K562 (cell line): ENCODE results near the gene DYNC1H1.

ENCODE experiments used
- CBFB ChIP-seq: sonication (generic); formaldehyde crosslinking; IDR thresholded peaks from 2 replicates; pipeline ENCODE4 v1.4.0; 2020; ENCODE audit warnings: mild to moderate bottlenecking, missing genetic modification reagents
- CHD4 ChIP-seq: fragments of 200-600 bp; sonication (generic); IDR thresholded peaks from 3 replicates; pipeline ENCODE4 v1.6.1; 2012; ENCODE audit warnings: low read depth, mild to moderate bottlenecking, mixed read lengths, low read length, inconsistent platforms; ENCODE audit not compliant: insufficient read depth, insufficient replicate concordance, poor library complexity, severe bottlenecking
- POLR2H ChIP-seq: IDR thresholded peaks from 2 replicates; pipeline ENCODE4 v1.6.1; 2016; ENCODE audit warnings: missing genetic modification characterization, low read depth, mild to moderate bottlenecking, control low read depth, missing compliant biosample characterization, moderate library complexity
- SMARCA4 ChIP-seq: fragments of 450-650 bp; IDR thresholded peaks from 2 replicates; pipeline ENCODE4 v1.6.1; 2016
- ZBTB9 ChIP-seq: fragments of 450-650 bp; formaldehyde crosslinking; IDR thresholded peaks from 2 replicates; pipeline ENCODE4 v1.4.0; 2020; ENCODE audit warnings: mild to moderate bottlenecking, moderate library complexity
- TF ChIP-seq, protein P1 (sequence below): sonication (generic); formaldehyde crosslinking; IDR thresholded peaks from 2 replicates; pipeline ENCODE4 v1.9.0; 2022; ENCODE audit warnings: mild to moderate bottlenecking, missing genetic modification reagents

- TF ChIP-seq SMARCA4 = peak; percentile 76
- TF ChIP-seq CHD4 = no peak
- TF ChIP-seq, protein P1, sequence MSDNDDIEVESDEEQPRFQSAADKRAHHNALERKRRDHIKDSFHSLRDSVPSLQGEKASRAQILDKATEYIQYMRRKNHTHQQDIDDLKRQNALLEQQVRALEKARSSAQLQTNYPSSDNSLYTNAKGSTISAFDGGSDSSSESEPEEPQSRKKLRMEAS (CRISPR knock-in tag) = no peak
- no peak for TF ChIP-seq ZBTB9 (CRISPR knock-in tag)
- no peak for TF ChIP-seq POLR2H (tag)
- no peak for TF ChIP-seq CBFB
Observed at GRCh38 chr14:101972126-101972866, 7.9 kb downstream of the DYNC1H1 start.
